Daoy (cell line): ENCODE measurements around the gene LMO3. TPM values are rescaled to one million over a fixed set of nuclear protein-coding genes. Genes with fewer than 3 reads are reported as not detected.
"Not testable (repeated sequence)": the region's sequence is repeated elsewhere in the genome, so short reads cannot be mapped to it uniquely, and the experiment has no call there.

Source experiments
- DNase-seq: peaks from one replicate; pipeline ENCODE4 v3.0.0-alpha.2; 2015; ENCODE audit warnings: low read depth
- total RNA-seq: library from RNA; depleted of rRNA; stranded (reverse); fragments of >200 nt; shearing (Covaris generic); gene quantifications from 2 replicates; pipeline ENCODE4 v1.2.3, GENCODE V29; 2014

Gene LMO3
- total RNA-seq, 1 experiment from 2014 or later = 1.1 TPM

DNA sequence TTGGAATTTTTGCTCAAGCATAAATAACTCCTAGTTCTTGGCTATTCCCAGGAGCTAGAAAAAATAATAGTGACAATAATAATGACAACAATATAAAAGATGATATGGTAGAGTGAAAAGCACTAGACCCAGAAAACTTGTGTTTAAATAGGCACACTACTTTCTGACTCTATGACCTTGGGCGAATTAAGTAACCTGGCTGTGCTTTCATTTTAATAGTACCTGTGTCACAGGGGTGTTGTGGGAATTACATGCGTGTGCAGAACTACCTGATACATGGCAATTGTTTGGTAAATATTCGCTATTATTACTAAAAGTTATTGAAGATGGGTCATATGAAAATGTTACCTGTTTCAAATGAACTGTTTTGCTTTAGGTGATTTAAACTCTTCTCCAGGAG lies 60.1 kb downstream of the LMO3 start:
- DNase-seq = no peak

DNA sequence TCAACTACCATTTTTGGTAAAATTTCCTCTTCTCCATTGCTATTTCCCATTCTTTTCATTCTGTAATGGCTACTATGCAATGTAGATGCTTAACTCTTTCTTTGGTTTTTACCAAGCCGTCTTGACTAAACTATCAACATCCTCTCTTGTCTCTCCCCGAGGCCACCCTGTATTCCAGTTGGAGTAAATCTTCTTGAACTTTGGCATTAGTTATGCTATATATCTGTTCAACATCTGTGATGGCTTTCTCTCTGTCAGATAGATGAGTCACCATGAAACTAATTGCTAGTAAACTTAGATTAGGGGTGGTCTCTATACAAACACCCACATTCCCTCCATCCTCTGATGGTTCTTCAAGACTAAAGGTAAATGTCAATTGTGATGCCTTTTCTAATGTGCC lies 63.4 kb downstream of the LMO3 start:
- DNase-seq = no peak

DNA sequence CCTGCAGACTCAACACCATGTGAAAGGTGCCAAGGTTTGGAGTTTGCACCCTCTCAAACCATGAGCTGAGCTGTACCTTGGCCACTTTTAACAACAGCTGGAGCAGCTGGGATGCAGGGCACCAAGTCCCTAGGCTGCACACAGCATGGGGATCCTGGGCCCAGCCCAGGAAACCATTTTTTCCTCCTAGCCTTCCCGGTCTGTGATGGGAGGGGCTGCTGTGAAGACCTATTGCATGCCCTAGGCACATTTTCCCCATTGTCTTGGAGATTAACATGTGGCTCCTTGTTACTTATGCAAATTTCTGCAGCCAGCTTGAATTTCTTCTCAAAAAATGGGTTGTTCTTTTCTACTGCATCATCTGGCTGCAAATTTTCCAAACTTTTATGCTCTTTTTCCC lies 68.3 kb downstream of the LMO3 start:
- not testable (repeated sequence) for DNase-seq

DNA sequence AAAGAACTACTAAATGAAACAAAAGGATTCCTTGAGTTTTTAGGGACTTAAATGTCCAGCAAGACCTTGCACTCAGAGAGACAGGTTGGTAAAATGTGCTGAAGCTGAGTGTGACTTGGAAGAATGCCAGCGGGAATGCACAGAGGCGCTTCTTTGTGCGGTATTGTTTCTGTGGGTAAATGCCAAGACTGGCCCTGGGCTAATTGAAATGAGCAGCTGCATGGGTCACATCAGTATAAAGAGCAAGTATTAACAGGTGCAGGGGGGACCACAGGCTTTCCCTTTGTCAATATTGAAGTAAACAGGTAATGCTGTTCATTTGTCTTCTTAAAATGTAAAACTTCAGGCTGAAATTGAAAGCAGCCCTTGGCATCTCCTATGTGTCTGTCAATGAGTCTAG lies 74.3 kb downstream of the LMO3 start:
- DNase-seq = peak; percentile 9

DNA sequence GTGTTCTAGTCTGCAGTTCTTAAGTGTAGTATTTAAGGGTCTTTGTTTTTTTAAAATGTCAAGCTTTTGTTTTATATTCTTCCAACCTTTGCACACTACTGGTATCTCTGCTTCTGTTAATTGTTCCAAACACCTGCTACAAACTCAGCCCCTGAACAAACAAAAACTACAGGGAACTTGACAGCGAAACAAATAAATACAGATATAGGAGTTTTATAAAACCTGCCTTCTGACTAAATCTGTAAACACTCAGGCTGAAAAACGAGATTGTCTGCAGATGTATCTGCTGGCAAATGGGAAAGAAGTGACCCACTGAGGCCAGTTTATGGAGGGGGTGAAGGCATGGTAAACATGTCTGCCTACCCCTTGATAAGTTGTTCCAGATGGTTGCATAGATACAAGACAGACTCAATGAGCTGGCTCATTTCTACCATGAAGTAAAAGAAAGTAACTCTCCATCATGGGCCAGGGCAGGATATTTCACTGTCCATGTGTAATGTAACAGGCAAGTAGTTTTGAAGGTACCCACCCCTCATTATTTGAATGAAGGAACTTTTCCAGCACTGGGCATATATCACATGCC lies 75.6 kb downstream of the LMO3 start:
- no peak for DNase-seq

DNA sequence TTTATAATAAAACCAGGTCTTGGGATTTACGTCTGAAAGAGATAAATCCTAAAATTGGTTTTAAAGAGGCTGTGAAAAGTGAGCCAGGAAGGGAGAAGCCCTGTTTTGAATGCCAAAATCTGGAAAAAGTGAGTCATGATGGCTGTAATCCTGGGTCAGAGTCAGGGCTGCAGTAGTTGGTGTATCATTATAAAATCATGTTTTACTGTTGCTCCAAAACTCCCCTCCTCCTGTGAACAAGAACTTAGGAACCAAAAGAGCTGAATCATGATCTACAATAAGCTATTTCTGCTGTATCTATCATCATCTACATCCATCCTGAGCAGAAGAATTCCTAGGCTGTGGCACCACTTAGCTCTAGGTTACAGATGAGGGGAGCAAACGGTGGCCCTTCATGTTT lies 79.3 kb downstream of the LMO3 start:
- peak; percentile 28 for DNase-seq

DNA sequence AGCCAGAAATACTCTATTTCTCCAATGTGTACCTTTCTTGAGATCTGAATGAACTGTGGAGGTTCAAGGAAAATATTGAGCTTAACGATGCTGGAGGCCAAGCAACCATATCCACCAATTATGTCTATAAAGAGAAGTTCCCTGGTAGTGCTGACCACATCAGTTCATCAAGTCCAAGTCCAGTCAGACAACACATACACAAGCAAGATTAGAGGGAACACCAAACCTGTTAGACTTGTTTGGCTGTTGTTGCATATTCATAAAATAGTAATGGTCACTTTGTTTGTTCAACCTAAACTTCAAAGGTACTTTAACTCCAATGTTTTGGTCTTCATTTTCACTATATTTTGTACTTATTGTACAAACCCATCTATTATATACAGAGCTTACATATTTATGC lies 81.6 kb downstream of the LMO3 start:
- no peak for DNase-seq

DNA sequence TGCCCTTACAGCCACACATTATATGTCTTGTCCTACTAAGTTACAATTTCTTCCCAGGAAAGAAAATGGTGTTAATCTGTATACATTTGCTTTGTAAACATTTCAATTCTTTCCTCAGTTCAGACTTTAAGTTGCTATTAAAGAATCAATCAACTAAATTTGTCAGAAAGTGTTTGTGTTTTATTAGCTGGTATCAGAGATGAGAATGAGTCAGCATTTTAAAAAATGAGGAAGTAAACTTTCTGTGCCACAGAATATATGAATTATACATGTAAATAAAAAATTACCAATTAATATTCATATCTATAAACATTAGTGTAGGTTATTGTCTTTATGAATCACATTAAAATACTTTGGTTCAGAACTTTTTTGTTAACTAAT lies 82.0 kb downstream of the LMO3 start:
- no peak for DNase-seq

DNA sequence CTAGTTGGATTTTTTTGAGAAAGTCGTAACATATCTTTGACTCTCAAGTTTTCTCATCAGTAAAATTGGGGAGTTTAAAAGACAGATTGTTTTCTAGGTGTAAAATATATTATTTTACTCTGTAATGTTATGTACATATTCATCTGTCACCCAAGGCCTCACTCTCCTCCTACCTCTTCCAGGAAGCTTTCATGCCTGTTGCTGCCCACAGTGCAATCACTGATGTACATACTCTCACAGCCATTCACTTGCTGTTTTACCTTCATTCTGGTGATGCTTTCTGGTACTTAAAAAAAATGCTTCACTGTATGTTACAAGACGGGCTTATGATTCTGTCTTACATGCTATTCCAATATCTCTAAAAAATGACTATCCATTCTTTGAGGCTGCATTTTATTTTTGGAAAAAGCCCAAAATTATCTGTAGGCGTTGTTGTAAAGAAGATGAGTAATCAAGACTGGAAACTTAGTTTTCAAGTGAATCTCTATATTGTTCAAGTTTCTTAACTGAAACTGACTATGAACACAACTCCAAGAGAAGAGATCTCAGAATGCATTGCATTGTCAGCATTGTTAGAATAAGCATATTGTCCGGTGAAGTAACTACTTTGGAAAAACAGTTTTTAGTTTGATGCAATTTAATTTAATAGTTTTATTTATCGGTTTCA lies 82.5 kb downstream of the LMO3 start:
- DNase-seq = no peak

DNA sequence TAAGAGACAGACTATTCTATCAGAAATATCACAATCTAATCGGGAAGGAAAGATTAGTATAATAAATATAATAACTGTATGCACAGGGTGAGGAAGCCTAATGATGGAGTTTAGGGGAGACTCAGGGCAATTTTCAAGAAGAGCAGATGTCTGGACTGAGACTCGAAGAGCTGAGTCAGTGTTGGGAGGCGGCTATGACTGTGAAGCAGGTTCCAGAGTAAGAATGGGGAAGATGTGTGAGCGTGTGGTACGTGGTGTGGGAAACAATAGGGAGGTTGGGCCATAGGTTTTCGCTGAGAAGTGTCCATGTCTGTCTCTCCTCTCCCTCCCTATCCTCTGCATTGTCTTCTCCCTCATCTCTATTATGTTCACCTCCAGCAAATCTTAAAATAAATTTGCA lies 85.6 kb downstream of the LMO3 start:
- DNase-seq = peak; percentile 10

DNA sequence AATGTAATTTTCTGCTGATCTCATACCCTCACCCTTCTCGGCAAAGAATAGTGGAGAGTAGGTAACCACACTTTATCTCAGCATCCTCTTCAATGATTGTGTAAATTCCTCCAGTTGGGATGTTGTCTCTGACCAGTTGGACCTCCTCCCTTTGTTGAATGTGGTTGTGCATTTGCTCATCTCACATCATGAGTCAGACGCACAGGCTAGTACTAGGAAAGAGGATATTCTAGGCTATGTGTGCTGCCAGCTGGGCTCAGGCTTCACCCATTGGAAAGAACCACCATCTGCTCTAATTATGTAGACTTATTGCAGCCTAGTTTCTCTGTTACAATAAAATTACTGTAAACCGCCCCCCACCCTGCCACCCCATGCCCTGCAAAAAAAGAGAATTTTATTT lies 90.3 kb downstream of the LMO3 start:
- DNase-seq = peak; percentile 51

DNA sequence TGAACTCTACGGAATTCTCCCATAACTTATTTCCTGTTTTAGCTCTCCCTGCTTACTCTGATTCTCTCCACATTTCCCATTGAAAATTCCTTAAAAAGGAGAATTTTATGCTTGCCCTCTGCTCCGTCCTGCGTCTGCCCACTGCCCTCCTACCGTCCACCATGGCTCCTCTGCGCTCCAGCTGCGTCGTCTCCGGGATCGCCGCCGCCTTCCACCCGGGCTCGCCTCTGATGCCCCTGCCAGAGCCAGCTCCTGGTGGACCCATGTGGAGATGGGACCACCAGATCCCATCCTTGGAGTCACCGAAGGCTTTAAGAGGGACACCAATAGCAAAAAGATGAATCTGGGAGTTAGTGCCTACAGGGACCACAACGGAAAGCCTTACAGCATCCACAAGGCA lies 92.7 kb downstream of the LMO3 start:
- DNase-seq = no peak

DNA sequence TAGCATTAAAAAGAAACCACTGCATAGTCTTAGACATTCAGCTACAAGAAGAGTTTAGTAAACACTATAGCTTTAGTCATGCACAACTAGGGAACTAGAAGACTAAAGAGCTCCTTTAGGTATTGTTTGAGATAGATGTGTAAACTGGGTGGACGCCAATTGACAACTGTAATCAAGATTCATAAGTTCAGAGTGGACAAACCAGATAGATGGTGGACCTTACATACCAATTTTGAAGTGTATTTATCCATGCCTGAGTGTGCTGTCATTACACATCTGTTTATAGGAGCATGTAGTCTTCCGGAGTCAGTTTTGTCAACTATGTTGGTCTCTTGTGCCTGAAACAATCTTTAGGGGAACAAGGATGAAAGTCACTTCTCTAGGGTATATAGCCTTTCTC lies 96.6 kb downstream of the LMO3 start:
- DNase-seq = no peak

DNA sequence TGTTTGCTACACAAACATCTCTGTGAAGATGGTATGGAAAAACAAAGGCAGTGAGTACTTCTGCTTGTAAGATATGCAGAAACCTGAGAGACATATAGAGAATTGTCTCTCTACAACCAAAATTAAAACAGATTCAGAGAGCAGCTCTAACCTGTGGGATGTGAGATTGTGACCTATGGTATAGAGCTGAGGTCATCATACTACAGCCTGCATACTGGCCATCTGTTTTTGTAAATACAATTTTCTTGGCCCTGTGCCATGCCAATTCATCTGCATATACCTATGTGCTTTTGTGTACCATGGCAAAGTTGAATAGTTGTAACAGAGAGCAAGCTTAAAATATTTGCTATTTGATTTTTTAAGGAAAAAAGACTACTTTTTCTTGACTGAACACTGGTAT lies 99.6 kb downstream of the LMO3 start:
- DNase-seq = no peak

DNA sequence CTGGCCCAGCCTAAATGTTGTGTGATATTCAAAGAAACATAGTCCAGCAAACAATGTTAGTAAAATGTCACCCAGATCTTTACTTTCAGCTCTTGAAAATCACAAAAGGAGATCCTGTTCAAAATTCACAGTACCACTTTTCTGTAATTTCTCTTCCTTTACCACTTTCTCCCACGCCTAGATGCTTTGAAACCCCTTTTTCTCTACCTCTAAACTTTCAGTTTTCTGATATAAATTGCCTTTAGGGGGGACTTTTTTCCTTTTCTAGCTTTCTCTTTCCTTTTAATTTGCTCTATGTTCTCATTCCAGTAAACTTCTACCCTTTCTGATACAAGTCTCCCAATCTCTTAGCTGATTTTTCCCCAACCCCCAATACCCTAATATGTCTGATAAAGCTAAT lies 101.8 kb downstream of the LMO3 start:
- no peak for DNase-seq

DNA sequence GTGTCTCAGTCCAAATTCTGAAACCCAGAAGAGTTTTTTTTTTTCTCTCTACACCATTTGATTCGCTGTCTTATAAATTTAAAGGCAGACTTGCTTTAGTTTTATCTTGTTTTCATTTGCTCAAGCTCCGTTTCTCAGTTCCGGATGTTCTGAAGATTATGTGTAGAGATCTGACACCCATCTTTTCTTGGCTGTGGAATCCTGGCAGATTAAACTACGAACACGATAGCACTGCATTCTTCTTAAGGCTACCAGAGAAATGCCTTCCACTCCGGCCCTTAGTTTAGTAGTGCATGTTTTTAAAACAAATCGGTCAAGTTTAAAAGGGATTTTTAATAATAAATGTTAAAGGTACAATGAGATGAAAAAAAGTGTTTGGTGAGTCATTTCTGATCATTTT lies 106.4 kb downstream of the LMO3 start:
- DNase-seq = no peak
